ENCODE data around the gene DNAH2. TPM values are rescaled to one million over a fixed set of nuclear protein-coding genes. Genes with fewer than 3 reads are reported as not detected.

Gene DNAH2
- polyA plus RNA-seq, 4 donors, result 0.29 to 0.49 (median 0.38) TPM

DNA sequence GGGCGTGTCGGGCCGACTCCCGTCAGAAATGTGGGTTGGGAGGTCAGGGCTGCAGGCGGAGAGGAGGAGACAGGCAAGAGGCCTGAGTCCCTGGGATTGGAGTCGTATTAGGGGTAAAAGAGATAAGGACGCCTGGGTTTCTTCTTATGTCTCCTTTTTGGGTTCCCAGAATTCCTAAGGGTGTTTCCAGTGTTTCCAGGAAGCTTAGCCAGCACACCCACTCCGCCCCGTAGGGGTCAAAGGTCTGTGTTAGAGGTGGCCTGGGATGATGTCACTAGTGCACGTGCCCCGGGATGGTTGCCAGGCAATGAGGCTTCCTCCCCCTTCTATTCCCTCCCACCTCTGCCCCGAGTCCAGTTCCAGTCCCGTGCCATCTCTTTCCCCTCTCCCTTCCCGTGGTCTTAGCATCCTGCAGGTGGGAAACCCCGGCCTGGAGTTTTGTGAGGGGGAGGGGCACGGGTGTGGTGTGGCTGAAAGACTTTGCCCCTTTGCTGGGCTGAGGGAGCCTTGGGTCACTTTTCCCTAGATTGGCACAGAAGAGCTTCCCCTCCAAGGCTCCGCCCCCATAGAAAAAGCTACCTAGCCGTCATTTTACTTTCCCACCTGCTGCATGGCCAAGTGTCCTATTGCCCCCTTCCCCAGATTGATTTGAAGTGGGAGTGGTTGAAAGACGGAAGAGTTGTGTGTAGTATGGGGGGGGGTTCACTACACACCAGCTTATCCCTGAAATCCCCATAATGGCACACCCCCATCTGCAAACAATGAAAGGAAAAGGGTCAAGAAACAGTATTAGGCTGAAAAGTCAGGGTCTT is 119.3 kb downstream of the DNAH2 start:
- DNase-seq (ENCODE audit: low read depth in 4 of 4, low spot score in 3 of 4), result peak; percentile 87 to 93 (median 90)

DNA sequence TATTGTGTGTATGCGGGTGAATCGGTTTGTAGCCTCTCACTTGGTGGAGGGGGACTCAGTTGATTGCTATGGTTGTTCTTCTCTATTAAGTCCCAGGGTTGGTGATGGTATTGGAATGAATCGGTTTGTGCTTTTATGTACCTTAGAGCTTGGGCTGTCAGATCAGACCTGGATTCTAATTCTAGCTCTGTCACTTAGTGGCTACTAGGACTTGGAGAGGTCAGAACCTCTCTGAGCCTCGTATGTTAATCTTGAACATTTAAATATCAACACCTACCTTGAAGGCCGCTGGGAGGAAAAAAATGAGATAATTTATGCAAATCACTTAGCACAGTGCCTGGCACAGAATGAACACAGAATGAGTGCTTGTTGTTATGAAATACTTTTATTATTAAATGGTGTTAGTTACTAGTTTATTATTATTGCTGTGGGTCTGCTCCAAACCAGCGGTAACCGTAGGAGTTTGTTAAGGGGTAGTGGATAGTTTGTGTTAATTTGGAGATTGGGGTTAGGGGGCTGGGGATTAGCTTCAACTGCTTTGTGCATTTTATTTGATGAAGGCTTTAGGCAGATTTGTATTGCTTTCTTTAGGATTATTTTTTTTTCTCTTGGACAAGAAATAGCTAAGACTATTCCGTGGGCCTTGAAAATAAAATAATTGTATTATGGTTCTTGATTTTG is 120.0 kb downstream of the DNAH2 start:
- DNase-seq (ENCODE audit: low read depth in 4 of 4, low spot score in 3 of 4), result no peak

DNA sequence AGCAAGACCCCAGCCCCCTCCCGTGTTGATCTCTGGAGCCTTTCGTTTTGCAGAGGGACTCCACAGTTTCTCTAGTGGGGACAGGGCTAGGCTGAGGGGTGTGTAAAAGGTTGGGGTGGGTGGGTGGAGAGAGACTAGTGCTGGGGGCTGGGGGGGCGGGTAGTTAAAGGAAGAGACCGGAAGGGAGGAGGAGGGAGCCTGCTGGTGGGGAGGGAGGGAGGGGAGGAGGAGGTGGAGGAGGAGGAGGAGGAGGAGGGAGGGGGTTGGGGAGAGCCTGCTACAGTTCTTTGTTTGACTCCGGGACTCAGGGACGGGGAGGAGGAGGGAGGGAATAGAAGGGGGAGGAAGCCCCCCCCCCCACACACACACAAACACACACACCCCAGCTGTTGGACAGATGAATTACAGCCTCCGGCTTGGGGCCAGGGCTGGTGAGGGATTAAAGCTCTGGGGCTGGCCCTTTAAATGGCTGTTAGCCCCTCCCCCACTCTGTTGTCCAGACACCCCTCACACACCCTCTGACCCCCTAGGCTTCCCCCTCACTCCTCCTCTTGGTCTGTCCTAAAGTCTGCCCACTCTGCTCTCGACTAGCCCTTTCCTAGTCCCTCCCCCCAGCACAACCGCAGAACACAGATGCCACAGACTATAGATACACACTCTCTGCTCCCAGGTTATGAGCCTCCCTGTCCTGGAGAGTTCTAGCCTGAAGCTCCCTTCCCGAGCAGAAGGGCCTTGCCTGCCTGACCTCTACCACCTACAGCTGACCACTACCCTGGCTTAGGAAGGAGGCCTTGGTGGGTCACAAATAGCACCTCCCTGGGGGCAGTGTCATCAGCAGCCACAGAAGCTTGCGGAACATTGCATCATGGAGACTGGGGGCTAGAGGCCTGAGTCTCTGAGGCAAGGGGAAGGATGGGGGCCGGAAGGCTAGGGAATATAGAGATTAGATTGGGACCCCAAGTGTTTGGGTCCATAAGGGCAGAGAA is 120.8 kb downstream of the DNAH2 start:
- DNase-seq (ENCODE audit: low read depth in 4 of 4, low spot score in 3 of 4), result peak in 1 of 4 donors; percentile 50

DNA sequence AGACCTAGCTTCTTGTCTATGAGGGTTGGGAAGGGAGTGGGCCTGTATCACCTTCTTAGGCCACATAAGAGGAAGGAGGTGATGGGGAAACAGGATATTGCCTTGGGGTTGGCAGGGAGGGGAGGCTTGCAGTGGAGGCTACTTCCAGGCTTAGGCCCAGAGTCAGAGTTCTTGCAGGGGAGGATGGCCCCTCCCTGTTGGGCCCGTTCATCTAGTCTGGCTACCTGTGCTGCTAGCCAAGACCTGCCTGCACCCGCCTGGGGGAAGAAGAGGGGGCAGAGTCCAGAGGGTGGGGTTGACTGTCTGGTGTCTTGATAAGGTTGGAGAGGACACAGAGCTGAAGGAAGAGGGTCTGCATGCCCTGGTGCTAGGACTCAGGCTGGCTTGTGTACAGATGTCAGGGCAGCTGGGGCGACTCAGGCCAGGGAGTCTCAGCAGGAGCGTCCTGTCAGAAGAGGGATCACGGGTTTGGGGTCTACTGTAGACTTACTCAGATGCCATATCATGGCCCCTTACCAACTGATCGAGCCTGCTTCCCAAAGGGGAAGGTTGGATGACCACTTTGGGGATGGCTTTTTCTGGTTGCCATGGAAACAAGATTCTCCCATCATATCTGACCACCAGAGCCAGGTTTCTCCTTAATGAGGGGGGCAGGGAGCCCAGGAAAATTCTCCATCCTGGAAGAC is 121.8 kb downstream of the DNAH2 start:
- DNase-seq (ENCODE audit: low read depth in 4 of 4, low spot score in 3 of 4), result no peak

DNA sequence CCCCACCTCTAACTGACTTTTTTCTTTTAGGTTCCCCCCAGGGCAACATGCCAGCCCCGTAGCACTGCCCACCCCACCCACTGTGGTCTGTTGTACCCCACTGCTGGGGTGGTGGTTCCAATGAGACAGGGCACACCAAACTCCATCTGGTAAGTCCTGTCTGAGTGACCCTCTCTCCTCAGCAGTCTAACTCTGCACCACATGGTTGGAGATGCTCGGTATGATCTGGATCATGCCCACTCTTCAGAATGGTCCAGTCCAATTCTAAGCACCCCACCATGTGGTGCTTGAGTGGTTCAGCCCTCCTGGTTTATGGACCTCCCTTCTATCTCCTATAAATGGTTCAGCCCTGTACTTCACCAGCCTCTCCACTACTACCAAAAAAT is 122.3 kb downstream of the DNAH2 start:
- DNase-seq (ENCODE audit: low read depth in 4 of 4, low spot score in 3 of 4), result no peak

DNA sequence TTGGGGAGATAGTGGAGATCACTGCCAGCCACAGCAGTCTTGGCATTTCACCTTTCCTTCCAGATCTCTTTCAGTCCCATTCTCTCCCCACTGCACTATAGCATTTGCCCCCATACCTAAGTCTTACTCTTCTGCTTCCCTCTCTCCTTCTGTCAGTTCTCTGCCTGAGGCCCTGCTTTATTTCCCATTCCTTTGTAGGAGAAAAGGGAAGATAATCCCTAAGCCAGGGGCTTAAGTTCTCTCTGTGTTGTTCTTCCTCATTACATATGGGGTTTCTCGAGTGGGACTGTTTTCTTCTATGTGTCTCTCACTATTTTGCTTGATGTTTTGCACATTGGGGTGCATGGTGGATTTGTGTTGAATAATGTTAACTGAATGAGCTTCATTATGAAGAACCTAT is 122.9 kb downstream of the DNAH2 start:
- no peak for DNase-seq (ENCODE audit: low read depth in 4 of 4, low spot score in 3 of 4)

DNA sequence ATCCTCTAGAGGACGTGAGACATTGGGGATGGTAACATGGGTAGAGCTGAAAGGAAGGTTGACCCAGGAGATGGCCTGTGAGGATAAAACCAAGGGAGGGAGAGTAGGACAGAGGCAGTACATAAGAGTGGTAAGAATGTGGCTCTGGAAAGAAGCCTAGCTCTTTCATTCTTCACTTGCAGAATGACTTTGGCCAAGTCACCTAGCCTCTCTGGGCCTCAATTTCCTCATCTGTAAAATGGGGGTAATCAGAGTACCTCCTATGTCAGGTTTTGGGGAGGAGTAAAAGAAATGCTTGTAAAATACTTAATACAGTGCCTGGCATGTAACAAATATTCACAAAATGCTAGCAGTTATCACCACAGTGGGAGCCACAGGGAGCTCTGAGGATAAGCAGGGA is 123.3 kb downstream of the DNAH2 start:
- no peak for DNase-seq (ENCODE audit: low read depth in 4 of 4, low spot score in 3 of 4)

DNA sequence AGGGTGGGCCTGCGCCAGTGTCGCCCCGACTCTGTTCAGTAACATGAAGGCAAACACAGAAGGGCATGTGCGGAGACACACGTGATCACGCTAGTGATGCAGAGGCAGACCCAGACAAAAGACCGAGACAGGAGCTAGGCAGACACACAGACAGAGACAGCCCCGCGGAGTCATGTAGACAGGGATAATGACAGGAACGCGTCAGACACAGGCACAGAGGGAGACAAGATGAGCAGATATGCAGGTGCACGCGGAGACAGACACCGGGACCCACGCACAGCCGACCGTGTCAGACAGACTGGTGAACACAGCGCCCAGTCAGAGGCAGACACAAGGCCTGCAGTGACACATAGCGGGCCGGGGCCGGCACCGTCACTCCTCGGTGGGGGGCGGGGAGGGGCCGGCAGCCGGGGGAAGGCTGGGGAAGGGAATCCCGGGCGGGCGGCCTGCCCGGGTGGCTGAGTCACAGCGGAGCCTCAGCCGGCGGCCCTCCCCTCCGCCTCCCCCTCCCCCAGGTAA is 123.9 kb downstream of the DNAH2 start:
- DNase-seq (ENCODE audit: low read depth in 4 of 4, low spot score in 3 of 4), result peak in 1 of 4 donors; percentile 29

DNA sequence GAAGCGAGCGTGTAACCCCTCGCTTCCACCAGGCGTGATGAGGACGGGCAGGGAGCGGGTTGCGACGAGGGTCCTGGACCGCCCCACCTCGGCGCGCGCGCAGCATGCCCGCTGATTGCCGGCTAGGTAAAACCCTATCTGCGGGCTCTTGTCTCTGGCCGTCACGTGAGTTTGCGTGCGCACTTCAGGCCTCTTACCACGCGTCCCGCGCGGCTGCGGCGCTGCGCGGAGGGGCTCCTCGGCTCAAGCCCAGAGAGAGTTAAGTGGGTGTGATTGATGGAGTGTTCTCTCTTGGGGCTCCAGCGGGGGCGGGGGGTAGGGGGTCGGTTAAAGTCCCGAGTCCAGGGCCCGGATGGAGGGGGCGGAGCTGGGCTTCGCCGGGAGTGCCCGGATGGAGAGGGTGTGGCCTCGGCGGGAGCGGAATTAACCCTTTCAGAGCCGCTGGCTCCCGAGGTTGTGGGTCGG is 124.4 kb downstream of the DNAH2 start:
- DNase-seq (ENCODE audit: low read depth in 4 of 4, low spot score in 3 of 4), result peak; percentile 79 to 86 (median 84)

DNA sequence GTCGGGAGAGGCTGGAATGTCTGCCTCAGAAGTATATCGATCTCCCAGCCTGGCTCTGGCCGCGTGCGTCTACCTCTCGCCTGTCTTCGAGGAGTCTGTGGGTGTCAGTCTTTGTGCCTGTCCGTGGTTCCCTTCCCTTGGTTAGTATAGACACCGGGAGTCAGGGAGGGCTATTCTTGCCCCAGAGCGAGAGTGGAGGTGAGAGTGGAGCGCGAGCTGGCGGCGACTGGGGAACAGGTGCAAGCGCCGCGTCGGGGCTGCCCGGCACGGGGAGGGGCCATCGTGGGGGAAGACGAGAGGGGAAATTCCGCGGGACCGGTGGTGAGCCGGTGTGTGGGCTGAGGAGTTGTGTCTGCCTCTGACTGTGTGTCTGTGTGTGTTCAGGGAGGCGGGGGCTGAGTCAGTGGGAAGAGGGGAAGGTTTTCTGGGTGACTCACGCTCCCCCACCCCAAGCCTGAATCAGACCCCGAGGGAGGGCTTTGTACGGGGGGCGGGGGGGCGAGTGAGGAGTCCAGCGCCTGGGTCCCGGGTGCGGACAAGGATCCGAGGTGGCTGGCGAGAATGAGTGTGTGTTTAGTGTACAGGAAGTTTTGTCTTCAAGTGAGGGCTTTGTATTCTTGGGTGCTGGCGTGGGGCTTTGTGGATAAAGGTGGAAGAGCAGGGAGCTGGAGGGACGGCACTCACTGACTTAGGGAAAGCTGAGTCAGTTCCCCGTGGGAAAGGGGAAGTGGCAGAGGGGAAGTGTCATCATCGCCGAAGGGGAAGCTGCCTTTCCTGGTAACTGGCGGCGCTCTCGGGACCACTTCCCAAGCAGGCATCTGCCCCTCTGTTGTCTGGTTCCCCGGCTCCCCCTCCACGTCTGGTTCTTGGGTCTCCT is 125.1 kb downstream of the DNAH2 start:
- DNase-seq (ENCODE audit: low read depth in 4 of 4, low spot score in 3 of 4), result peak in 1 of 4 donors; percentile 19

DNA sequence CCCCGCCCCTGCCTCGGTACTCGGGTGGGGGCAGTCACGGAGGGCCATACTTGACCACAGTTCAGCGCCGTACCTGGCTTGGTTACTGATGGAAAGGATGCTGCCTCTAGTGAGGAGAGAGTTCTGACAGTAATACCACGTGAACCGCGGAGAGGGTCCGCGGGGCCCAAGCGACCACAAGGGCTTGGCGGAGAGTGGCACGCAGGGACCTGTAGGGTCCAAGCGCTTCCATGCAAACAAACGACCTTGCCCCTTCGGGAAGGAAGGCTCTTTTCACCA is 125.7 kb downstream of the DNAH2 start:
- no peak for DNase-seq (ENCODE audit: low read depth in 4 of 4, low spot score in 3 of 4)

DNA sequence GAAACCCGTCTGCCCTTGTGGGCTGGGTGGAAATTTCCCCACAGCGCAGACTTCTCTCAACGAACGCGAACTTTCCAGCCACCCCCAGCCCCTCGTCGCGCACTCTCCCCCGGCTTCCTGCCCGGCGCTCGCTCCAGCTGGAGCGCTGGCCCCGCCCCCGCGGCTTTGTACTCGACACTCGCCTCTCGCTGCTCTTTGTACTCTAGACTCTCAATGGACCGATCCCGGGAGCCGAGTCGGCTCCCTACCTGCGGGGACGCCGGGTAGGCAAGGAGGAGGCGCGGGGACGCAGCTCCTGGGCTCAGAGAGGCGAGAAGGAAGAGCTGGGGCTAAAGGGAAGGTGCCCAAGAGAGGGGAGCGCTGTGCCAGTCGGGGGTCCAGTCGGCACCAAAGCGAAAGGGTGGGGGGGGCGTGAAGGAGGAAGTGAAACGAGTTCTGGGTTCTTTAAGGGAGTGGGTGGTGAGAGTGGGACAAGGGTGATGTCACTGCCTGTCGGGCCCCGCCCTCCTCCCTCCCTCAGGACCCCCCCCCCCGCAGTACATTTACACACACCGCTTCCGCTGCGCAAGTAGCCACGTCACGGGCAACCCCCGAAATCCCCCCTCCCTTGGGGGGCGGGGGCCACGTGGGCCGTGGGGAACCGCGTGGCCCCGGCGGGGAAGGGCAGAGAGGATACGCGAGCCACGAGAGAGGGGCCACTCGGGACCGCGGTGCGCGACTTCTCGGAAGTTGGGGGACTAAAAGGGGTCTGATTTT is 126.2 kb downstream of the DNAH2 start:
- peak in 1 of 4 donors; percentile 65 for DNase-seq (ENCODE audit: low read depth in 4 of 4, low spot score in 3 of 4)

DNA sequence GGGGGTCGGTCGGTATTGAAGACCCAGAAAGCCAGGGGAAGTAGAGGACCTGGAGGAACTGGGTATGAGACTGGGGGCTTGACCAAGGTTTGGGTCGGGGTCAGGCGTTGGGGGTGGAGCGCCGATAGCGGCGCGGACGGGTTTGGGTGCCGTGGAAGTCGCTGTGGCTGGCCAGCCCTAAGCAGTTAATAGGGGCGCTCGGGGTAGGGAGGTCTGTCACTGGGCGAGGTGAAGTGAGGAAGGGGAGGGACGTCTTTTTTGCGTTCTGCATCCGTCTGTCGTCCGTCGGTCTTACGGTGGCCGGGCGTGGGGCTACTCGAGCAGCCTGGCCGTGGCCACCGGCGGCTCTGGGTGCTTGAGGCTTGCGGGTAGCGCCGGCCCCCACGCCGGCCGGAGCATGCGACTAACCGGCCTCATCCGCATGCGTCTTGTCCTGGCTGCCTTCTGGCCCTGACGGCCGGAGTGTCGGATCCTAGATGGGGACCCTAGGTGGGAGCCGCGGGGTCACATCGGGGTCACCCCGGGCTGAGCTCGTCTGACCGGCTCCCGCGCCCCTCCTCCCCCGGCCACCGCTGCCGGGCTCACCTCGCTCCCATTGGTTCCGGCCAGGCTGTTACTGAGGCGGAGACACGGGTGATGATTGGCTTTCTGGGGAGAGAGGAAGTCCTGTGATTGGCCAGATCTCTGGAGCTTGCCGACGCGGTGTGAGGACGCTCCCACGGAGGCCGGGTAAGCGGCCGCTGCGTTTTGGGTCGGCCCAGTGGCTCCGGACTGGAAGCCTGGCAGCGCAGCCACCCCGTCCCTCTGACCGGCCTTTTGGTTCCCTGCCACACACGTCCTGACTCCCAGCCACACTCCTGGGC is 127.0 kb downstream of the DNAH2 start:
- DNase-seq (ENCODE audit: low read depth in 4 of 4, low spot score in 3 of 4), result peak; percentile 76 to 91 (median 82)

DNA sequence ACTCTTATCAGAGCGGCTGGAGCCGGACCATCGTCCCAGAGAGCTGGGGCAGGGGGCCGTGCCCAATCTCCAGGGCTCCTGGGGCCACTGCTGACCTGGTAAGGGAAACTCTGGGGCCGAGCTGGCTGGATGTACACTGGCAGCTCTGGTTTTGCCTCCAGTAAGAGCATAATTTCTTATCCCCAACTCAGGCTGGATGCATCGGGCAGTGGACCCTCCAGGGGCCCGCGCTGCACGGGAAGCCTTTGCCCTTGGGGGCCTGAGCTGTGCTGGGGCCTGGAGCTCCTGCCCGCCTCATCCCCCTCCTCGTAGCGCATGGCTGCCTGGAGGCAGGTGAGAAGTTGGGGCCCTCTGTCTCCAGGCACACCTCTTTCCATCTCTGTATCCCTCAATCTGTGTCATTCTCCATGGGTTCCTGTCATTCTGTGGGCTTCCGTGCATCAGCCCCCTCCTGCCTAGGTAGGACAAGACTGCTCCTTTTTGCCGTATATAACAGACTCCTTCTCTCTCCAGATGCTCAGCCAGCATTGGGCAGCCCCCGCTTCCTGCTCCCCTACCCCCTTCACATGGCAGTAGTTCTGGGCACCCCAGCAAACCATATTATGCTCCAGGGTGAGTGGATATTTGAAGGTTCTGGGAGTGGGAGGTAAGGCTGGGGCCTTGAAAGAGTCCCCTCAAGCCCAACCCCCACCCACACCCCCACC is 128.0 kb downstream of the DNAH2 start:
- DNase-seq (ENCODE audit: low read depth in 4 of 4, low spot score in 3 of 4), result no peak

DNA sequence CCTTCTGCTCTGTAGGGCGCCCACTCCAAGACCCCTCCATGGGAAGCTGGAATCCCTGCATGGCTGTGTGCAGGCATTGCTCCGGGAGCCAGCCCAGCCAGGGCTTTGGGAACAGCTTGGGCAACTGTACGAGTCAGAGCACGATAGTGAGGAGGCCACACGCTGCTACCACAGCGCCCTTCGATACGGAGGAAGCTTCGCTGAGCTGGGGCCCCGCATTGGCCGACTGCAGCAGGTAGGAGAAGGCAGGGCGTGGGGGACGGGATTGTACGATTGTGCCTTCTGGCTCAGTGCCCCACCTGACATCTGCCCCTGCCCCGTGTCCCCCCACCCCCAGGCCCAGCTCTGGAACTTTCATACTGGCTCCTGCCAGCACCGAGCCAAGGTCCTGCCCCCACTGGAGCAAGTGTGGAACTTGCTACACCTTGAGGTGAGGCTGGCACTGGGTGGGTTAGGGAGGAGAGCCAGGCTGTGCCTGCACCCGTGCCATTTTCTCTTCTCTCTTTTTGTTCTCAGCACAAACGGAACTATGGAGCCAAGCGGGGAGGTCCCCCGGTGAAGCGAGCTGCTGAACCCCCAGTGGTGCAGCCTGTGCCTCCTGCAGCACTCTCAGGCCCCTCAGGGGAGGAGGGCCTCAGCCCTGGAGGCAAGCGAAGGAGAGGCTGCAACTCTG is 128.7 kb downstream of the DNAH2 start:
- no peak for DNase-seq (ENCODE audit: low read depth in 4 of 4, low spot score in 3 of 4)
